Measurements from ENCODE around the gene KLF3. TPM values are rescaled to one million over a fixed set of nuclear protein-coding genes. Genes with fewer than 3 reads are reported as not detected.
A peak's percentile ranks its signal among the peaks of the same experiment; 100 is the strongest.

Gene KLF3
- total RNA-seq, 1 experiment from 2014 or later: 16.8 TPM

DNA sequence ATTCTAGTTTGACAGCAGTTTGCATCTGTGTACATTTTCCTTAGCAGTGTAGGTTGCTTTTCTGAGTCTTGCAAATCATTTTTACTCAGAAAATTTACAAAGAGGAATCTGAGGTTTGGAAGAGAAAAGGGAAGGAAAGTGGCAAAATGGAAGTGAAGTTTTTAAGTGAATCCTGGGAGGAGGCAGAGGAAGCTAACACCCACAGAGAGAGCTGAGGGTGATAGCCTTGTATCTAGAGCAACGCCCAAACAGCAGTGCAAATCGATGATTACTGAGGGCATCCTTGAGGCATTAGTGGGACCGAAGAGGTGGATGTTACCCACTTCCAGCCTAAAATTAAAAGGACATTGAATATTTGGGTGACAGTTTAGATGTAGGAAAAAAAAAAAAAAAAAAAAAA, 31.8 kb downstream of the KLF3 start:
- peaks cover 4% of the 10 kb centered on the region; the same call in 1 of the 2 replicates for H3K9me3 Mint-ChIP-seq
- peak; percentile 48; the same call in 1 of the 2 replicates for ATAC-seq
- H3K36me3 Mint-ChIP-seq: peaks cover 38% of the 10 kb centered on the region
- H3K27me3 Mint-ChIP-seq (ENCODE audit: low read depth): no peaks in the 10 kb centered on the region
- ChIA-PET POLR2A (no interaction called here), CTCF (no interaction called here)
- H3K4me1 Mint-ChIP-seq: peaks cover 38% of the 10 kb centered on the region
- TF ChIP-seq, protein P1, sequence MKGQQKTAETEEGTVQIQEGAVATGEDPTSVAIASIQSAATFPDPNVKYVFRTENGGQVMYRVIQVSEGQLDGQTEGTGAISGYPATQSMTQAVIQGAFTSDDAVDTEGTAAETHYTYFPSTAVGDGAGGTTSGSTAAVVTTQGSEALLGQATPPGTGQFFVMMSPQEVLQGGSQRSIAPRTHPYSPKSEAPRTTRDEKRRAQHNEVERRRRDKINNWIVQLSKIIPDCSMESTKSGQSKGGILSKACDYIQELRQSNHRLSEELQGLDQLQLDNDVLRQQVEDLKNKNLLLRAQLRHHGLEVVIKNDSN (CRISPR knock-in tag; IDR thresholded peaks at IDR 0.05): no peak
- TF ChIP-seq, protein P2, sequence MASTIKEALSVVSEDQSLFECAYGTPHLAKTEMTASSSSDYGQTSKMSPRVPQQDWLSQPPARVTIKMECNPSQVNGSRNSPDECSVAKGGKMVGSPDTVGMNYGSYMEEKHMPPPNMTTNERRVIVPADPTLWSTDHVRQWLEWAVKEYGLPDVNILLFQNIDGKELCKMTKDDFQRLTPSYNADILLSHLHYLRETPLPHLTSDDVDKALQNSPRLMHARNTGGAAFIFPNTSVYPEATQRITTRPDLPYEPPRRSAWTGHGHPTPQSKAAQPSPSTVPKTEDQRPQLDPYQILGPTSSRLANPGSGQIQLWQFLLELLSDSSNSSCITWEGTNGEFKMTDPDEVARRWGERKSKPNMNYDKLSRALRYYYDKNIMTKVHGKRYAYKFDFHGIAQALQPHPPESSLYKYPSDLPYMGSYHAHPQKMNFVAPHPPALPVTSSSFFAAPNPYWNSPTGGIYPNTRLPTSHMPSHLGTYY (CRISPR knock-in tag; IDR thresholded peaks at IDR 0.05): no peak
- TF ChIP-seq CBFB (CRISPR knock-in tag; IDR thresholded peaks at IDR 0.05; ENCODE audit: low read depth) (no peak), AFF4 (CRISPR knock-in tag; IDR thresholded peaks at IDR 0.05; ENCODE audit: borderline replicate concordance) (no peak), MYBL2 (CRISPR knock-in tag; IDR thresholded peaks at IDR 0.05) (no peak), STAT6 (CRISPR knock-in tag; conservative IDR thresholded peaks at IDR 0.05; ENCODE audit: low read depth) (no peak), ZNF263 (CRISPR knock-in tag; IDR thresholded peaks at IDR 0.05; ENCODE audit: low read depth) (no peak), RORB (CRISPR knock-in tag; IDR thresholded peaks at IDR 0.05) (no peak), SMAD4 (CRISPR knock-in tag; IDR thresholded peaks at IDR 0.05) (no peak), TEAD1 (CRISPR knock-in tag; IDR thresholded peaks at IDR 0.05) (no peak), FOXJ3 (CRISPR knock-in tag; IDR thresholded peaks at IDR 0.05; ENCODE audit: borderline replicate concordance) (no peak), TP53 (CRISPR knock-in tag; IDR thresholded peaks at IDR 0.05) (no peak), NFYB (CRISPR knock-in tag; conservative IDR thresholded peaks at IDR 0.05; ENCODE audit: low read depth) (no peak), MXD4 (CRISPR knock-in tag; IDR thresholded peaks at IDR 0.05; ENCODE audit: borderline replicate concordance) (no peak)
- TF ChIP-seq, protein P3, sequence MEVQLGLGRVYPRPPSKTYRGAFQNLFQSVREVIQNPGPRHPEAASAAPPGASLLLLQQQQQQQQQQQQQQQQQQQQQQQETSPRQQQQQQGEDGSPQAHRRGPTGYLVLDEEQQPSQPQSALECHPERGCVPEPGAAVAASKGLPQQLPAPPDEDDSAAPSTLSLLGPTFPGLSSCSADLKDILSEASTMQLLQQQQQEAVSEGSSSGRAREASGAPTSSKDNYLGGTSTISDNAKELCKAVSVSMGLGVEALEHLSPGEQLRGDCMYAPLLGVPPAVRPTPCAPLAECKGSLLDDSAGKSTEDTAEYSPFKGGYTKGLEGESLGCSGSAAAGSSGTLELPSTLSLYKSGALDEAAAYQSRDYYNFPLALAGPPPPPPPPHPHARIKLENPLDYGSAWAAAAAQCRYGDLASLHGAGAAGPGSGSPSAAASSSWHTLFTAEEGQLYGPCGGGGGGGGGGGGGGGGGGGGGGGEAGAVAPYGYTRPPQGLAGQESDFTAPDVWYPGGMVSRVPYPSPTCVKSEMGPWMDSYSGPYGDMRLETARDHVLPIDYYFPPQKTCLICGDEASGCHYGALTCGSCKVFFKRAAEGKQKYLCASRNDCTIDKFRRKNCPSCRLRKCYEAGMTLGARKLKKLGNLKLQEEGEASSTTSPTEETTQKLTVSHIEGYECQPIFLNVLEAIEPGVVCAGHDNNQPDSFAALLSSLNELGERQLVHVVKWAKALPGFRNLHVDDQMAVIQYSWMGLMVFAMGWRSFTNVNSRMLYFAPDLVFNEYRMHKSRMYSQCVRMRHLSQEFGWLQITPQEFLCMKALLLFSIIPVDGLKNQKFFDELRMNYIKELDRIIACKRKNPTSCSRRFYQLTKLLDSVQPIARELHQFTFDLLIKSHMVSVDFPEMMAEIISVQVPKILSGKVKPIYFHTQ (CRISPR knock-in tag; IDR thresholded peaks at IDR 0.05): no peak
- TF ChIP-seq, protein P4, sequence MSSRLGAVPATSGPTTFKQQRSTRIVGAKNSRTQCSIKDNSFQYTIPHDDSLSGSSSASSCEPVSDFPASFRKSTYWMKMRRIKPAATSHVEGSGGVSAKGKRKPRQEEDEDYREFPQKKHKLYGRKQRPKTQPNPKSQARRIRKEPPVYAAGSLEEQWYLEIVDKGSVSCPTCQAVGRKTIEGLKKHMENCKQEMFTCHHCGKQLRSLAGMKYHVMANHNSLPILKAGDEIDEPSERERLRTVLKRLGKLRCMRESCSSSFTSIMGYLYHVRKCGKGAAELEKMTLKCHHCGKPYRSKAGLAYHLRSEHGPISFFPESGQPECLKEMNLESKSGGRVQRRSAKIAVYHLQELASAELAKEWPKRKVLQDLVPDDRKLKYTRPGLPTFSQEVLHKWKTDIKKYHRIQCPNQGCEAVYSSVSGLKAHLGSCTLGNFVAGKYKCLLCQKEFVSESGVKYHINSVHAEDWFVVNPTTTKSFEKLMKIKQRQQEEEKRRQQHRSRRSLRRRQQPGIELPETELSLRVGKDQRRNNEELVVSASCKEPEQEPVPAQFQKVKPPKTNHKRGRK (CRISPR knock-in tag; IDR thresholded peaks at IDR 0.05; ENCODE audit: borderline replicate concordance): no peak
- TF ChIP-seq, protein P5, sequence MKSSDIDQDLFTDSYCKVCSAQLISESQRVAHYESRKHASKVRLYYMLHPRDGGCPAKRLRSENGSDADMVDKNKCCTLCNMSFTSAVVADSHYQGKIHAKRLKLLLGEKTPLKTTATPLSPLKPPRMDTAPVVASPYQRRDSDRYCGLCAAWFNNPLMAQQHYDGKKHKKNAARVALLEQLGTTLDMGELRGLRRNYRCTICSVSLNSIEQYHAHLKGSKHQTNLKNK (CRISPR knock-in tag; IDR thresholded peaks at IDR 0.05): no peak
- peak overlapping the region; percentile 42; the same call in 1 of the 2 replicates for H3K27ac Mint-ChIP-seq
- H3K4me3 Mint-ChIP-seq: no peak overlapping the region
- no peak for DNase-seq (ENCODE audit: low spot score)

Measured in WTC11 (cell line).